ENCODE measurements around the gene KSR1. TPM values are rescaled to one million over a fixed set of nuclear protein-coding genes. Genes with fewer than 3 reads are reported as not detected.

Gene KSR1
- total RNA-seq, 4 donors from 2014 or later: 21.9 to 34.1 (median 29.0) TPM

DNA sequence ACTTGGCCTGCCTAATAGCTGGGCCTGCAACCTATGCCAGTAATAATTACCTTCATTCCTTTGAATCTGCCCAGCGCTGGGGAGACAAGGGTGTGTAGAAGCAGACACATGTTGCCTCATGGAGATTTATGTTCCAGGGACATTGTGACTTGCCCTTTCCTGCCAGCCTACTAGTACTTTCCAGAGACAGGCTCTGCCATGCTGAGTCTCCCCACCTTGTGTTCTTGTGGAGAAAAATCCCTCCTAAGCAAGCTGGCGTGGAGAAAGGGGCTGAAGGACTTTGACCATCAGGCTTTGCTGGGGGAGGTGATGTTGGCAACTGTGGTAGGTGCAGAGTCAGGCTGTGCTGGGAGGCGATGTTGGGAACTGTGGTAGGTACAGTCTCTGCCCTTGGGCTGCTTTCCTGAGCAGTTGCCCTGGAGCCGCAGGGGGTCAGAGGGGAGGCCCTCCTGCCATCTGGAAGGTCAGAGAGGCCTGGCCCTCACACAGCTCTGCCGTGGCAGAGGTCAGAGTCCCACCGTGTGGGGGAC lies 4.0 kb downstream of the KSR1 start:
- no peak for TF ChIP-seq CTCF (IDR thresholded peaks at IDR 0.05; ENCODE audit: low read depth)

DNA sequence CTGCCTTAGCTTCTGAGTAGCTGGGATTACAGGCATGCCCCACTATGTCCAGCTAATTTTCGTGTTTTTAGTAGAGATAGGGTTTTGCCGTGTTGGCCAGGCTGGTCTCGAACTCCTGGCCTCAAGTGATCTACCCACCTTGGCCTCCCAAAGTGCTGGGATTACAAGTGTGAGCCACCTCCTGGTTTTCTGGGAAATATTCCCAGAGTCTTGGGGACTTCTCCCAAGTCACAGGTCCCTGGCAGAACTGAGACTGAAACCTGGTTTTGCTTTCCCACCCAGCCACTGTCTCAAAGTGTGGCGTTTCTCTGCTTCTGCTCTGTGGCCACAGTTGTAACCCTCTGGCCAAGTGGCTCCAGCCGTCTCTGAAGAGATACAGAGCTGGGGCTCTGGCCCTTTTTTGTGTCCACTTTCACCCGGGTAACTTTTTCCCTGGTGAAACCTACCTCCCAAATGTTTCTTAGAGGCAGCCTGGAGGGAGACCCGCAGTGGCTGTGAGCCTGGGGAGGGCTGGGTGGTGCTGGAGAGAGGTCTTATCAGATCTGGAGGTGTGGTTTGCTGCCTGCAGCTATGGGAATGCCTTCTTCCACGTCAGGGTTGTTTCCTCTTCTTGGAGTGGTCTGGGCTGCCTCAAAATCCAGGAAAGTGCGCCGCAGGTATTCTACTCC lies 5.1 kb downstream of the KSR1 start:
- TF ChIP-seq CTCF (IDR thresholded peaks at IDR 0.05; ENCODE audit: low read depth): no peak

GRCh38 chr17:27462149-27462548 lies 5.9 kb downstream of the KSR1 start:
- TF ChIP-seq CTCF (IDR thresholded peaks at IDR 0.05; ENCODE audit: low read depth): no peak

DNA sequence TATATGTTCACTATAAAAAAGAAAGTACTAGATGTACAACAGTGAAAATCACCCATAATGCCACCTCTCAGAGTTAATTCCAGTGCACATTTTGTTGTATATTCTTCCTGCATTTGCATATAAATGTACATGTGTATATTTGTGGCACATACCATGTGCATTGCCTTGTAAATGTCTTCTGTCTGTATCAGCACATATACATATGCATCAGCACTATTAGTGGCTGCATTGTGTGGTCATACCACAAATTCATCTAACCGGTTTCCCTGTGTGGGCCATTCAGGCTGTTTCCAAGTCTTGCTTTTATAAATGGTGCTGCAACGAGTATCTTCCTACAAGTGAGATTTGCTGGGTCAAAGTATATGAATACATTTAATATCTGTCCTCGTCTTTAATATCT lies 6.5 kb downstream of the KSR1 start:
- no peak for TF ChIP-seq CTCF (IDR thresholded peaks at IDR 0.05; ENCODE audit: low read depth)

DNA sequence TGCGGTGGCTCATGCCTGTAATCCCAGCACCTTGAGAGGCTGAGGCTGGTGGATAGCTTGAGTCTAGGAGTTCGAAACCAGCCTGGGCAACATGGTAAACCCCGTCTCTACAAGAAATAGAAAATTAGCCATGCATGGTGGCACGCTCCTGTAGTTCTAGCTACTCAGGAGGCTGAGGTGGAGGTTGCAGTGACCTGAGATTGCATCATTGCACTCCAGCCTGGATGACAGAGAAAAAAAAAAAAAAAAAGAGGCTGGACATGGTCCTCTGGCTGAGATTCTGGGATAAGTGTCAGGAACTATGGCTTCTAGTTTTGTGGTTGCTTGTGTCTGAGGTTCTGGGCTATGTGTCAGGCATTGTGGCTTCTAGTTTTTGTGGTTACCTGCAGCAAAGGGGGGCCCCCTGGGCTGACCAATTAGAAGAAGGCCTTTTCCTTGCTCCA lies 7.0 kb downstream of the KSR1 start:
- TF ChIP-seq CTCF (IDR thresholded peaks at IDR 0.05; ENCODE audit: low read depth): no peak

GRCh38 chr17:27464431-27464830 lies 8.2 kb downstream of the KSR1 start:
- TF ChIP-seq CTCF (IDR thresholded peaks at IDR 0.05; ENCODE audit: low read depth): no peak

GRCh38 chr17:27466376-27466742 lies 10.1 kb downstream of the KSR1 start:
- TF ChIP-seq CTCF (IDR thresholded peaks at IDR 0.05; ENCODE audit: low read depth): no peak
